HAP-1 (cell line): ENCODE results near the gene VSIG10L.

ENCODE experiments used
- DNase-seq, 2 experiments: peaks; one replicate each; pipeline ENCODE4 v3.0.0-alpha.2; 2016 to 2020; ENCODE audit warnings: low spot score in 2 of 2
- H3K27me3 ChIP-seq: fragments of 250-450 bp; sonication (Bioruptor Pico); 2 replicates; pipeline ENCODE4 v1.5.1; 2020; ENCODE audit warnings: low read depth, mild to moderate bottlenecking, moderate library complexity
- H3K36me3 ChIP-seq: fragments of 250-450 bp; sonication (Bioruptor Pico); replicated peaks from 2 replicates; pipeline ENCODE4 v1.5.1; 2020; ENCODE audit warnings: mild to moderate bottlenecking
- H3K4me1 ChIP-seq: fragments of 250-450 bp; sonication (Bioruptor Pico); 2 replicates; pipeline ENCODE4 v1.5.1; 2020; ENCODE audit warnings: mild to moderate bottlenecking
- H3K4me3 ChIP-seq: fragments of 250-450 bp; sonication (Bioruptor Pico); 2 replicates; pipeline ENCODE4 v1.5.1; 2020; ENCODE audit warnings: mild to moderate bottlenecking, moderate library complexity
- H3K9me3 ChIP-seq: fragments of 250-450 bp; sonication (Bioruptor Pico); 2 replicates; pipeline ENCODE4 v1.5.1; 2020; ENCODE audit warnings: mild to moderate bottlenecking, moderate library complexity
- in situ Hi-C: fragments of 300-500 bp; cut with MboI; formaldehyde crosslinking; loops from 3 replicates; pipeline ENCODE4 v1.14.3; 2020; ENCODE audit warnings: low sequenced_read_pairs, inconsistent platforms, mixed read lengths

The VSIG10L gene

GRCh38 chr19:51341976-51342580 is at the start of gene VSIG10L:
Gene VSIG10L, minus strand, starts transcription at chr19:51342139. Its CDS starts 15 bp downstream, at chr19:51342124.
- H3K4me3 ChIP-seq = no peak within 1 kb of the TSS; the same call in 1 of the 2 replicates
- no peaks in the 10 kb centered on the region for H3K9me3 ChIP-seq
- H3K4me1 ChIP-seq = peaks cover 8% of the 10 kb centered on the region
- no peak for DNase-seq
- in situ Hi-C loops = no loop called here
- peaks cover 8% of the 10 kb centered on the region for H3K36me3 ChIP-seq
- H3K27me3 ChIP-seq = no peaks in the 10 kb centered on the region

- Histone ChIP-seq H3K4me3 (no peak overlapping the region), H3K27me3 (no peaks in the 10 kb centered on the region), H3K36me3 (no peaks in the 10 kb centered on the region), H3K4me1 (peaks cover 8% of the 10 kb centered on the region), H3K9me3 (no peaks in the 10 kb centered on the region)
- no peak for DNase-seq
- in situ Hi-C loops = no loop called here
Measured at GRCh38 chr19:51391073-51391611, 49.2 kb upstream of the VSIG10L start.

- Histone ChIP-seq H3K4me1 (peaks cover 6% of the 10 kb centered on the region), H3K9me3 (no peaks in the 10 kb centered on the region), H3K4me3 (no peak overlapping the region), H3K36me3 (no peaks in the 10 kb centered on the region), H3K27me3 (no peaks in the 10 kb centered on the region)
- in situ Hi-C loops = no loop called here
- no peak for DNase-seq
Measured at GRCh38 chr19:51389143-51389542, 47.2 kb upstream of the VSIG10L start.

GRCh38 chr19:51387924-51388389 is 46.0 kb upstream of the VSIG10L start, which contains the start of gene LIM2:
Gene LIM2, minus strand, starts transcription at chr19:51387974. Its CDS starts 531 bp downstream, at chr19:51387443.
- no peaks in the 10 kb centered on the region for H3K9me3 ChIP-seq
- H3K4me1 ChIP-seq = no peaks in the 10 kb centered on the region
- no peak within 1 kb of the TSS for H3K4me3 ChIP-seq
- H3K36me3 ChIP-seq = no peaks in the 10 kb centered on the region
- DNase-seq = no peak
- H3K27me3 ChIP-seq = no peaks in the 10 kb centered on the region
- in situ Hi-C loops = no loop called here

GRCh38 chr19:51386882-51387520 is 45.1 kb upstream of the VSIG10L start:
- Histone ChIP-seq H3K4me3 (no peak overlapping the region), H3K9me3 (no peaks in the 10 kb centered on the region), H3K36me3 (no peaks in the 10 kb centered on the region), H3K4me1 (no peaks in the 10 kb centered on the region), H3K27me3 (no peaks in the 10 kb centered on the region)
- in situ Hi-C loops = no loop called here
- no peak for DNase-seq

GRCh38 chr19:51382004-51382403 is 40.1 kb upstream of the VSIG10L start:
- DNase-seq = no peak
- H3K4me3 ChIP-seq = no peak overlapping the region

GRCh38 chr19:51380379-51380778 is 38.4 kb upstream of the VSIG10L start:
- no peak overlapping the region for H3K4me3 ChIP-seq
- in situ Hi-C loops = no loop called here
- H3K9me3 ChIP-seq = no peaks in the 10 kb centered on the region
- no peaks in the 10 kb centered on the region for H3K36me3 ChIP-seq
- no peaks in the 10 kb centered on the region for H3K4me1 ChIP-seq
- no peak for DNase-seq
- H3K27me3 ChIP-seq = no peaks in the 10 kb centered on the region

More at GRCh38 chr19:51382004-51382403, 40.1 kb upstream of the VSIG10L start:
- H3K9me3 ChIP-seq = no peaks in the 10 kb centered on the region
- in situ Hi-C loops = no loop called here
- no peaks in the 10 kb centered on the region for H3K27me3 ChIP-seq
- no peaks in the 10 kb centered on the region for H3K4me1 ChIP-seq
- no peaks in the 10 kb centered on the region for H3K36me3 ChIP-seq

GRCh38 chr19:51377422-51377821 is 35.5 kb upstream of the VSIG10L start:
- no peaks in the 10 kb centered on the region for H3K4me1 ChIP-seq
- H3K27me3 ChIP-seq = no peaks in the 10 kb centered on the region
- no peak overlapping the region for H3K4me3 ChIP-seq
- no peak for DNase-seq
- H3K36me3 ChIP-seq = no peaks in the 10 kb centered on the region
- no peaks in the 10 kb centered on the region for H3K9me3 ChIP-seq
- in situ Hi-C loops = no loop called here

- Histone ChIP-seq H3K36me3 (no peaks in the 10 kb centered on the region), H3K4me1 (no peaks in the 10 kb centered on the region), H3K27me3 (no peaks in the 10 kb centered on the region), H3K9me3 (no peaks in the 10 kb centered on the region), H3K4me3 (no peak overlapping the region)
- in situ Hi-C loops = no loop called here
- no peak for DNase-seq
Measured at GRCh38 chr19:51375504-51376221, 33.7 kb upstream of the VSIG10L start.

- no peaks in the 10 kb centered on the region for H3K9me3 ChIP-seq
Measured at GRCh38 chr19:51372649-51373504, 30.9 kb upstream of the VSIG10L start, which contains the start of gene NKG7. Gene NKG7, minus strand, starts transcription at chr19:51372654. Its CDS starts 119 bp downstream, at chr19:51372535.

GRCh38 chr19:51372021-51372648 is 30.2 kb upstream of the VSIG10L start:
- Histone ChIP-seq H3K4me1 (peaks cover 4% of the 10 kb centered on the region; the same call in 1 of the 2 replicates), H3K4me3 (no peak overlapping the region), H3K27me3 (no peaks in the 10 kb centered on the region), H3K36me3 (no peaks in the 10 kb centered on the region), H3K9me3 (no peaks in the 10 kb centered on the region)
- in situ Hi-C loops = no loop called here
- DNase-seq = no peak

More at GRCh38 chr19:51372649-51373504, 30.9 kb upstream of the VSIG10L start, which contains the start of gene NKG7:
- no peaks in the 10 kb centered on the region for H3K27me3 ChIP-seq
- in situ Hi-C loops = no loop called here
- no peaks in the 10 kb centered on the region for H3K36me3 ChIP-seq
- no peak within 1 kb of the TSS for H3K4me3 ChIP-seq
- no peak for DNase-seq
- H3K4me1 ChIP-seq = peaks cover 4% of the 10 kb centered on the region; the same call in 1 of the 2 replicates

- Histone ChIP-seq H3K9me3 (no peaks in the 10 kb centered on the region), H3K4me1 (peaks cover 4% of the 10 kb centered on the region; the same call in 1 of the 2 replicates), H3K27me3 (no peaks in the 10 kb centered on the region), H3K36me3 (no peaks in the 10 kb centered on the region), H3K4me3 (no peak overlapping the region)
- DNase-seq = no peak
- in situ Hi-C loops = no loop called here
Measured at GRCh38 chr19:51371186-51371690, 29.3 kb upstream of the VSIG10L start.
